Measurements from ENCODE around the gene KRT12.

KRT12 gene

GRCh38 chr17:40903129-40903847, 36.3 kb upstream of the KRT12 start:
- no peak overlapping the region for H3K9ac ChIP-seq (ENCODE audit: low read length)
- peak; percentile 33 for DNase-seq (ENCODE audit: low read depth)
- peaks cover 22% of the 10 kb centered on the region for H3K4me1 ChIP-seq (ENCODE audit: control insufficient read depth, insufficient read depth, low read length)
- H3K4me3 ChIP-seq (ENCODE audit: low read length) = no peak overlapping the region
- H3K9me3 ChIP-seq (ENCODE audit: control insufficient read depth, low read length) = no peaks in the 10 kb centered on the region
- H3K36me3 ChIP-seq (ENCODE audit: control insufficient read depth, insufficient read depth, low read length, severe bottlenecking) = no peaks in the 10 kb centered on the region
- H3K27me3 ChIP-seq (replicated peaks; ENCODE audit: control insufficient read depth, insufficient read depth, low read length) = no peaks in the 10 kb centered on the region

DNA sequence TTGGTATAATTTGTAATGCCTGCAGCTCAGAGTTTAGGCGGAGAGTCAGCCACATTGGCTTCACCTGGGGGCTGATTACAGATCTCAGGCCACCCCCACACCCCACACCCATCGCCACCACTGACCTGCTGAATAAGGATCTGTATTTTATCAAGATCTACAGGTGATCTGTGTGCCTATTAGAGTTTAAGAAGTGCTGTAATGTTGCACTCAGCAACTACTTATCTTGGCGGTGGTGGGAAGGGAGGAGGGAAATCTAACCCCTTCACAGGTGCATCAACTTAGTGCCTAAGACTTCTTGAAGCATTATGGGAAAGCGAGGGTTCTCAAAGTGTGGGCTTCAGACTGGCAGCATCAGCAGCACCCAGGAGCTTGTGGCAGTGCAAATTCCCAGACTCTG, 35.5 kb upstream of the KRT12 start:
- no peaks in the 10 kb centered on the region for H3K9me3 ChIP-seq (ENCODE audit: control insufficient read depth, low read length)
- no peaks in the 10 kb centered on the region for H3K36me3 ChIP-seq (ENCODE audit: control insufficient read depth, insufficient read depth, low read length, severe bottlenecking)
- H3K9ac ChIP-seq (ENCODE audit: low read length) = no peak overlapping the region
- DNase-seq (ENCODE audit: low read depth) = no peak
- H3K27me3 ChIP-seq (replicated peaks; ENCODE audit: control insufficient read depth, insufficient read depth, low read length) = no peaks in the 10 kb centered on the region
- H3K4me1 ChIP-seq (ENCODE audit: control insufficient read depth, insufficient read depth, low read length) = peaks cover 21% of the 10 kb centered on the region
- H3K4me3 ChIP-seq (ENCODE audit: low read length) = no peak overlapping the region

- Histone ChIP-seq H3K36me3 (ENCODE audit: control insufficient read depth, insufficient read depth, low read length, severe bottlenecking) (no peaks in the 10 kb centered on the region), H3K27me3 (replicated peaks; ENCODE audit: control insufficient read depth, insufficient read depth, low read length) (no peaks in the 10 kb centered on the region), H3K4me1 (ENCODE audit: control insufficient read depth, insufficient read depth, low read length) (peaks cover 21% of the 10 kb centered on the region), H3K9ac (ENCODE audit: low read length) (no peak overlapping the region), H3K4me3 (ENCODE audit: low read length) (no peak overlapping the region), H3K9me3 (ENCODE audit: control insufficient read depth, low read length) (no peaks in the 10 kb centered on the region)
- DNase-seq (ENCODE audit: low read depth) = peak; percentile 45
Observed at GRCh38 chr17:40901981-40902474, 35.0 kb upstream of the KRT12 start.

- DNase-seq (ENCODE audit: low read depth) = no peak
- no peak overlapping the region for H3K9ac ChIP-seq (ENCODE audit: low read length)
- no peaks in the 10 kb centered on the region for H3K36me3 ChIP-seq (ENCODE audit: control insufficient read depth, insufficient read depth, low read length, severe bottlenecking)
- H3K4me3 ChIP-seq (ENCODE audit: low read length) = no peak overlapping the region
- H3K4me1 ChIP-seq (ENCODE audit: control insufficient read depth, insufficient read depth, low read length) = peaks cover 21% of the 10 kb centered on the region
- H3K9me3 ChIP-seq (ENCODE audit: control insufficient read depth, low read length) = no peaks in the 10 kb centered on the region
- H3K27me3 ChIP-seq (replicated peaks; ENCODE audit: control insufficient read depth, insufficient read depth, low read length) = no peaks in the 10 kb centered on the region
Observed at GRCh38 chr17:40900809-40901356, 33.9 kb upstream of the KRT12 start.

DNA sequence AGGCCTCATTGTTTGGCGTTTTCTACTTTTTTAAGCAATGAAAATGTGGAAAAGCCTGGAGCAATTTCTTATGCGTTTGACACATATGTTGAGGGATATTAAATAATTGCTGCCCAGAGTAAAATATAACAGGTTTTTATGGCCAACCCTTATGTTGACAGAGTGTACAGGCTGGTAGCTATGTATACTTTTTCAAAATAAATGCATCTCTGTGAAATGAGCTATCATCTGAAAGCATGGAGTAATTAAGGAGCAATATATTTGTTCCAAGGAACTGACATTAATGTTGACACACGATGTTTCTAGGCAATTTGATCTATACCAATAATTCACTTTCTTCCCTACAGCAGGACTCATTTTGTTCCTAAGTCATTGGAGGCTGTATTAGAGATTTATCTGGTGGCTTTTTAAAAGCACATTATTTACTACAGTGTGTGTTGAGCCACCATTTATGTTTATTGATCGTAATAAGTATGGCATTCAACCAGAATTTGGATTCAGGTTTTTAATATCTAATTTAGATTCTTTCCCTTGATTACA, 30.0 kb upstream of the KRT12 start:
- H3K36me3 ChIP-seq (ENCODE audit: control insufficient read depth, insufficient read depth, low read length, severe bottlenecking) = no peaks in the 10 kb centered on the region
- no peak for DNase-seq (ENCODE audit: low read depth)
- no peak overlapping the region for H3K4me3 ChIP-seq (ENCODE audit: low read length)
- no peaks in the 10 kb centered on the region for H3K9me3 ChIP-seq (ENCODE audit: control insufficient read depth, low read length)
- H3K27me3 ChIP-seq (replicated peaks; ENCODE audit: control insufficient read depth, insufficient read depth, low read length) = peaks cover 9% of the 10 kb centered on the region
- peaks cover 4% of the 10 kb centered on the region for H3K4me1 ChIP-seq (ENCODE audit: control insufficient read depth, insufficient read depth, low read length)
- no peak overlapping the region for H3K9ac ChIP-seq (ENCODE audit: low read length)

- H3K27me3 ChIP-seq (replicated peaks; ENCODE audit: control insufficient read depth, insufficient read depth, low read length) = peaks cover 9% of the 10 kb centered on the region
- no peak overlapping the region for H3K9ac ChIP-seq (ENCODE audit: low read length)
- no peaks in the 10 kb centered on the region for H3K4me1 ChIP-seq (ENCODE audit: control insufficient read depth, insufficient read depth, low read length)
- H3K36me3 ChIP-seq (ENCODE audit: control insufficient read depth, insufficient read depth, low read length, severe bottlenecking) = no peaks in the 10 kb centered on the region
- no peak overlapping the region for H3K4me3 ChIP-seq (ENCODE audit: low read length)
- no peaks in the 10 kb centered on the region for H3K9me3 ChIP-seq (ENCODE audit: control insufficient read depth, low read length)
- DNase-seq (ENCODE audit: low read depth) = no peak
Observed at GRCh38 chr17:40895106-40895730, 28.2 kb upstream of the KRT12 start.

- H3K4me3 ChIP-seq (ENCODE audit: low read length) = no peak overlapping the region
- H3K9me3 ChIP-seq (ENCODE audit: control insufficient read depth, low read length) = no peaks in the 10 kb centered on the region
- no peak overlapping the region for H3K9ac ChIP-seq (ENCODE audit: low read length)
- no peak for DNase-seq (ENCODE audit: low read depth)
- peaks cover 5% of the 10 kb centered on the region for H3K27me3 ChIP-seq (replicated peaks; ENCODE audit: control insufficient read depth, insufficient read depth, low read length)
- no peaks in the 10 kb centered on the region for H3K4me1 ChIP-seq (ENCODE audit: control insufficient read depth, insufficient read depth, low read length)
- no peaks in the 10 kb centered on the region for H3K36me3 ChIP-seq (ENCODE audit: control insufficient read depth, insufficient read depth, low read length, severe bottlenecking)
Observed at GRCh38 chr17:40888196-40888720, 21.2 kb upstream of the KRT12 start.

DNA sequence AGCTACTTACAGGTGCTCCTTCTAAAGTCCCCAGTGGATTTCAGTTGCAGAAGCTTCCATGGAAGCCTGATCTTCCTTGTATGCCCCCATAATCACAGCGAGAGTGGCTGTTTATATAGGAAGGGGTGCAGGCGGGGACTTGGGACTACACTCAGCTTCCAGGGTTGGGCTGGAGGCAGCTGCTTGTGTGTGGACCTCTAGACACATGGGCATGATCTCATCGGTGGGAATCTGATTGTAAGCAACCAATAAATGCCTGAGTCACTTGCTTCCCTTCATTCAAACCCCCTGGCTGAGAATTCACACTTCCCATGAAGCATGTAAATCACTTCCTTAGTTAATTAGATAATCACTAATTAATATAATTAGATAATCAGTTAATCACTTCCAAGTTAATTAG, 19.1 kb upstream of the KRT12 start:
- no peak for DNase-seq (ENCODE audit: low read depth)
- H3K9me3 ChIP-seq (ENCODE audit: control insufficient read depth, low read length) = no peaks in the 10 kb centered on the region
- no peaks in the 10 kb centered on the region for H3K36me3 ChIP-seq (ENCODE audit: control insufficient read depth, insufficient read depth, low read length, severe bottlenecking)
- H3K4me3 ChIP-seq (ENCODE audit: low read length) = no peak overlapping the region
- no peaks in the 10 kb centered on the region for H3K27me3 ChIP-seq (replicated peaks; ENCODE audit: control insufficient read depth, insufficient read depth, low read length)
- no peak overlapping the region for H3K9ac ChIP-seq (ENCODE audit: low read length)
- no peaks in the 10 kb centered on the region for H3K4me1 ChIP-seq (ENCODE audit: control insufficient read depth, insufficient read depth, low read length)

GRCh38 chr17:40884708-40885512, 17.9 kb upstream of the KRT12 start, which contains the start of gene KRT20:
TSS of gene KRT20 (minus strand) at chr17:40885242. CDS start at chr17:40885185, 57 bp downstream.
- H3K9me3 ChIP-seq (ENCODE audit: control insufficient read depth, low read length) = no peaks in the 10 kb centered on the region
- DNase-seq (ENCODE audit: low read depth) = no peak

GRCh38 chr17:40883626-40884334, 16.8 kb upstream of the KRT12 start:
- Histone ChIP-seq H3K9ac (ENCODE audit: low read length) (no peak overlapping the region), H3K4me3 (ENCODE audit: low read length) (no peak overlapping the region), H3K4me1 (ENCODE audit: control insufficient read depth, insufficient read depth, low read length) (no peaks in the 10 kb centered on the region), H3K36me3 (ENCODE audit: control insufficient read depth, insufficient read depth, low read length, severe bottlenecking) (no peaks in the 10 kb centered on the region), H3K9me3 (ENCODE audit: control insufficient read depth, low read length) (no peaks in the 10 kb centered on the region), H3K27me3 (replicated peaks; ENCODE audit: control insufficient read depth, insufficient read depth, low read length) (no peaks in the 10 kb centered on the region)
- no peak for DNase-seq (ENCODE audit: low read depth)

More at GRCh38 chr17:40884708-40885512, 17.9 kb upstream of the KRT12 start, which contains the start of gene KRT20:
- Histone ChIP-seq H3K36me3 (ENCODE audit: control insufficient read depth, insufficient read depth, low read length, severe bottlenecking) (no peaks in the 10 kb centered on the region), H3K27me3 (replicated peaks; ENCODE audit: control insufficient read depth, insufficient read depth, low read length) (no peaks in the 10 kb centered on the region), H3K4me1 (ENCODE audit: control insufficient read depth, insufficient read depth, low read length) (no peaks in the 10 kb centered on the region), H3K9ac (ENCODE audit: low read length) (no peak within 1 kb of the TSS), H3K4me3 (ENCODE audit: low read length) (no peak within 1 kb of the TSS)
